GM21619 (cell line): ENCODE data around the gene FGF5.
"Not testable (repeated sequence)": the region's sequence is repeated elsewhere in the genome, so short reads cannot be mapped to it uniquely, and the experiment has no call there.

ENCODE experiments used
- ATAC-seq: cut with Tn5 transposase; IDR thresholded peaks from one replicate; pipeline ENCODE4 v1.9.1; 2021; ENCODE audit not compliant: unreplicated experiment

FGF5 gene

DNA sequence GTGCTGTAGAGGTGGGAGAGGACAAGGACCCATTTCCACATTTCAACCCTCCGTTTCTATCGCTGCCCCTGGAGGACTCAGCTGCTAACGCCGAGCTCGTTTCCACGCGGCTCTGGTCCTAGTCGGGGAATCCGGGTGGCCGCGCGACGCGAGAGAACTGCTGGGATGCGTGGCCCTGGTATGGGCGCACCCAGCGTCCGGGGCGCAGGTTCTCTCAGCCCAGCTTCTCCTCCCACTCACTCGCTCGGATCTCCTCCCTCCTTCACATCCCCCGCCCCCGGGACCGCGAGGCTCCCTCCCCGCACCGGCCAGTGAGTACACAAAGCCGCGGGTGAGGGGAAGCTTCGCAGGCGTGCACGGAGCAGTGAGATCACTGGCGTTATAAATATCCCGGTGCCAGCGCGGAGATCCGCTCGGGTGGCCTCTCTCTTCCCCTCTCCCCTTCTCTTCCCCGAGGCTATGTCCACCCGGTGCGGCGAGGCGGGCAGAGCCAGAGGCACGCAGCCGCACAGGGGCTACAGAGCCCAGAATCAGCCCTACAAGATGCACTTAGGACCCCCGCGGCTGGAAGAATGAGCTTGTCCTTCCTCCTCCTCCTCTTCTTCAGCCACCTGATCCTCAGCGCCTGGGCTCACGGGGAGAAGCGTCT is at the start of gene FGF5:
Gene FGF5 (plus strand): TSS at position 412 of the 649 bp plus-strand sequence. CDS start 161 bp downstream, at position 573.
- no peak for ATAC-seq

GRCh38 chr4:80219301-80220025 is 47.0 kb upstream of the FGF5 start:
- ATAC-seq: no peak

- ATAC-seq: no peak
Measured at GRCh38 chr4:80220711-80221110, 45.8 kb upstream of the FGF5 start.

DNA sequence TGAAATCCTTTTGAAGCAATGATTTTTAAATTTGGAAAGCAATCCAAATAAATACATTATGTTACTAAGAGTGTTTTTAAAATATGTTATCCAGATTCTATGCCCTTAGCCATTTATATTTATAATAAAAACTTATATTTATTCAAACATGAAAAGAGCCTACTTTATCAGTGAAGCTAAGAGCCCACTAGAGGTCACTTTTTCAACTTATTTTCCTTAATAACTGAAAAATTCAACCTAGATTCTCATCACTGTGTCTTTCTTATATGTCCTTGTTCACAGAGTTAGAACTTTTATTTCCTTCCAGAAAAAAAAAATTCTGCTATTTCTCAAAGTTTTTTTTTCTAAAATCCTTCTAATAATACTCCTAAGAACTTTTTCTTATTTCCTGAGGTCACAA is 45.3 kb upstream of the FGF5 start:
- ATAC-seq: no peak

DNA sequence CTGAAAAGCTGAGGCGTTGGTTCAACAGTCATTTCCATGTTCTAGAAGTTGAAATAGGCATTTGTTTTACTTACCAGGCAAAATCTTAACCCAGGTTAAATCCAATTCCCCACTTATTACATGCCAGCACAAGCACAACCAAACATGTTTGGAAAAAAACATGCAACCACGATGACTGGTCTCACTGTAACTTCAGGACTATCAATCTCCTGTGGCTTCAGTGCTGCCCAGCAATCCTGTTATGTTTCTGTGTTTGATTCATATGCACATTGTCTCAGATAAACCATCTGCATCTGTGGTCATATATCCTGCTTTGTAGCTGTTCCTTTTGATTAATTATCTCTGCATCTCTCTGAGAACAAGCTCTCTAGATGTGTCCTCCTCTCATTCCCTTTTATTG is 40.9 kb upstream of the FGF5 start:
- no peak for ATAC-seq

DNA sequence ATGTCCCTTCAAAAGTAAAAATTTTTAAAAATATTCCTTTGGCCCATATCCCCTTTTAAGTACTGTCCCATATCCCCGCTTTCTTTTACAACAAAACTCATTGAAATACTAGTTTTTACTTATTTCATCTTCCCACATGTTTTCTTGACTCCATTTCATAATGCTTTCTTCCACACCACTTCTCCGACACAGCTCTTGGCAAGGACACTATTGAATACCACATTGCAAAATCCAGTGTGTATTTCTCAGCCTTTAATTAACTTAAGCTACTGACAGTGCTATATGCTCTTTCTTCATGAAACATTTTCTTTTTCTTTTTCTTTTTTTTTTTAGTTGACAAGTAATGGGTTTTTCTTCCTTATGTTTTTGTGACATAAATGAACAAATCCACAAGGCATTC is 40.4 kb upstream of the FGF5 start:
- no peak for ATAC-seq

GRCh38 chr4:80228460-80228859 is 38.0 kb upstream of the FGF5 start:
- ATAC-seq: no peak

- peak; percentile 18 for ATAC-seq
Measured at GRCh38 chr4:80229128-80229527, 37.3 kb upstream of the FGF5 start.

GRCh38 chr4:80229590-80229989 is 36.9 kb upstream of the FGF5 start:
- peak; percentile 95 for ATAC-seq

GRCh38 chr4:80231180-80231579 is 35.3 kb upstream of the FGF5 start:
- ATAC-seq: no peak

DNA sequence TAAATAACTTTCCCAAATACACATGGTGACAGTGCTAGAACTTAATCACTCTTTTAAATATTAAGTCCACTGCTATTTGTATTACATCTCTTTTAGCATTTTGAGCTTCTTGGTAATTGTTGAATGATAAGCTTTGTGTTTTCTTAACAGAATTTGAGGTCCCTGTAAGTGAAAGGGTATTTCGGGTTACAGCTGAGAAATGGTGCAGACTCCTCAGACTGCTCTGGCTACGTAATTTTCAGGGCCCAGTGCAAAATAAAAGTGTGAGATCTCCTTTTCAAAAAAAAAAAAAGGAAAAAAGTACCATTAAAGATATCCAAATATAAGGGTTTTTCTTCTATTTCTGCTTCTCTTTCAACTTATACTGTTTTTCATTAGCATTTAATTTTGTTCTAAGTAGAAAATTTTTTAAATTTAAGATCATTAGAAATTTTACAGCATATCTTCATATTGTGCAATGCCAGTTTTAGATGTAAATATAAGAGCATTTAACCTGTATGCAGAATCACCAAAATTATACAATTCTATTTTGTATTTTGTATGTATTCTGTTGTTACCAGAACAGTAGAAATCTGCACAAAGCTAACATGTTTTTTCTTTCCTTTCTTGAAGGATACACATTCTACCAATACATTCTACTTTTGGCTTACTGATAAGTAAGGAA is 33.6 kb upstream of the FGF5 start:
- ATAC-seq: no peak

DNA sequence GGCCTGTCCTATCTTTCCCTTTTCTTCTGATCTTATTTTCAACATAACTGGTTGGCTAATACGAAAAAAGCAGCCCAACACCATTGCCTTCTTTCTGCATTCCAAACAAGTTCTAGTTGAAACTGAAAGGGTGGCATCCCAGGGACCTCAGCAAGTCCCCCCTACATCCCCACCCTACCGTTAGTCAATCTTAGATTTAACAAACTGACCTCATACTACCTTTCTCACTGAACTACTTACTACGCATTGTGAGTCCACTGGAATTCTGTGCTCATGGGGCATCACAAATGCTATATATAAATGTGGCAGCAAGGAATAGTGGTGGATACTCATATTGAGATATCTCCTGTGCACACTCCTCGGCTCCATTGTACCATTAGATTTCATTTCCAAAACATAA is 33.1 kb upstream of the FGF5 start:
- ATAC-seq: no peak

DNA sequence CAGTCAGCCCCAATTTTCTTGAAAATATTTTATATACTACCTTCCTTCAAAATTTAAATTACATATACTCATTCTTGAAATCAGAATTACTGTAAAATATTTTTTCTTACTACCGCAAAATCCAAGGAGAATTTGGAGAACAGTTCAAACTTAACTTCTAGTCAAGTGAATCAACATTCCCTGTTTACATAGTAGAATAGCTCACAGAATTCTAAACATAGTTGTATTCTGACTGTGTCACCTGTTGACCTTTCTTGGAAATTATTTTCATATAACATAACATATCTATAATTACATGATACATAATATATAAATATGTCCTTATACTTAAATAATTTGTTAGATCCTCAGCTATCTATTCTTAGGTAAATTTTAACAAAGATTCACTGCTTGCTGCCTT is 31.0 kb upstream of the FGF5 start:
- no peak for ATAC-seq

GRCh38 chr4:80237992-80238391 is 28.5 kb upstream of the FGF5 start:
- ATAC-seq: no peak

GRCh38 chr4:80239480-80240150 is 26.8 kb upstream of the FGF5 start:
- ATAC-seq: no peak

GRCh38 chr4:80240976-80241375 is 25.5 kb upstream of the FGF5 start:
- no peak for ATAC-seq

- no peak for ATAC-seq
Measured at GRCh38 chr4:80243274-80244018, 23.0 kb upstream of the FGF5 start.

- ATAC-seq: not testable (repeated sequence)
Measured at GRCh38 chr4:80247484-80247883, 19.0 kb upstream of the FGF5 start.

- no peak for ATAC-seq
Measured at GRCh38 chr4:80249144-80249543, 17.3 kb upstream of the FGF5 start.

DNA sequence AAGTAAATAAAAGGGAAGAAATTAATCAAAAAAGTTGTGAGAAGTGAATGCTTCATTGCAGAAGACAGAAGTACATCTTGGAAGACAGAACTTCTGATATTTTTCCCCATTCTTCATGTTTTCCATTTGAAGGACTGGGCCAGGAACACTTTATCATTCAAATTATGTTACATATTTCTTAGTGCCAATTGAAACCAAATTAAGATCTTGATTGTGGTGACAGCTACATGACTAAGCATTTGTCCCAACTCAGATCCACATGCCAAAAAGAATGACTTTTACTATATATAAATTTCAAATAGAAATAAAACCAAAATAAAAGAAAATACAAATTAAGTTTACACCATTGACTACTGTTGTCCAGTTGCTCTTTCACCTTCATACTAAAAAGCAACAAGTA is 14.0 kb upstream of the FGF5 start:
- ATAC-seq: no peak

DNA sequence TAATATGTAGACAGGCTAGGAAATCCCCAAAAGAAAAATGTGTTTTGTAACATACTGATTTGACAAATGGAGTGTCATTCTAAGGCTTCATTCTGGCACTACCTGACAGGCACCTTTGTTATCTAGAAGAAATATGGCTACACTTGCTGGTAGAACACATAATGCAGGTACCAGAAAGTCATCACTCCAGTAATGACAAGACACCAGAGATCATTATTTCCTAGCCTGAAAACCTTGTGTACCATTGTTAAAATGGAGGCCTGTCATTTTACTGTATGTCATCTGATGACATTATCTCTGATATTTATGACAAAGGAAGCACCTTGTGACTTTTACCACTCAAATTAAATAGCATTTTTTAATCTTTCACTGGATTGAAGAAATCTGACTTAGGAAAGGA is 13.5 kb upstream of the FGF5 start:
- no peak for ATAC-seq
